ENCODE measurements around the gene SEZ6. TPM values are rescaled to one million over a fixed set of nuclear protein-coding genes. Genes with fewer than 3 reads are reported as not detected.

Gene SEZ6
- total RNA-seq, 1 donor from 2014 or later, result not detected

GRCh38 chr17:28991779-28992178, 14.1 kb downstream of the SEZ6 start:
- no peak overlapping the region for H3K4me3 ChIP-seq
- intact Hi-C loops (cut with DNase I), result no loop called here
- TF ChIP-seq POLR2AphosphoS5 (IDR thresholded peaks at IDR 0.05; ENCODE audit: insufficient read depth in 1 of 2, low read depth in 1 of 2) (no peak), POLR2A (IDR thresholded peaks at IDR 0.05) (no peak), CTCF (IDR thresholded peaks at IDR 0.05) (no peak)
- no peaks in the 10 kb centered on the region for H3K27me3 ChIP-seq
- no peaks in the 10 kb centered on the region for H3K36me3 ChIP-seq
- H3K4me1 ChIP-seq, result no peaks in the 10 kb centered on the region
- H3K27ac ChIP-seq, result no peak overlapping the region
- DNase-seq (ENCODE audit: extremely low spot score in 2 of 2), result no peak
- no peaks in the 10 kb centered on the region for H3K9me3 ChIP-seq

- H3K27me3 ChIP-seq, result no peaks in the 10 kb centered on the region
- H3K4me3 ChIP-seq, result no peak overlapping the region
- DNase-seq (ENCODE audit: extremely low spot score in 2 of 2), result no peak
- H3K27ac ChIP-seq, result no peak overlapping the region
- H3K4me1 ChIP-seq, result no peaks in the 10 kb centered on the region
- intact Hi-C loops (cut with DNase I), result no loop called here
- no peak for TF ChIP-seq POLR2AphosphoS5 (IDR thresholded peaks at IDR 0.05; ENCODE audit: insufficient read depth in 1 of 2, low read depth in 1 of 2)
- no peak for TF ChIP-seq POLR2A (IDR thresholded peaks at IDR 0.05)
- no peak for TF ChIP-seq CTCF (IDR thresholded peaks at IDR 0.05)
- no peaks in the 10 kb centered on the region for H3K36me3 ChIP-seq
- H3K9me3 ChIP-seq, result no peaks in the 10 kb centered on the region
Observed at GRCh38 chr17:28989028-28989427, 16.8 kb downstream of the SEZ6 start.

- H3K27me3 ChIP-seq, result no peaks in the 10 kb centered on the region
- intact Hi-C loops (cut with DNase I), result no loop called here
Observed at GRCh38 chr17:28988475-28988874, 17.4 kb downstream of the SEZ6 start.

GRCh38 chr17:28986714-28987655, 18.8 kb downstream of the SEZ6 start:
- DNase-seq (ENCODE audit: extremely low spot score in 2 of 2), result no peak
- TF ChIP-seq POLR2A (IDR thresholded peaks at IDR 0.05), result no peak
- no peak for TF ChIP-seq CTCF (IDR thresholded peaks at IDR 0.05)
- TF ChIP-seq POLR2AphosphoS5 (IDR thresholded peaks at IDR 0.05; ENCODE audit: insufficient read depth in 1 of 2, low read depth in 1 of 2), result no peak

More at GRCh38 chr17:28988475-28988874, 17.4 kb downstream of the SEZ6 start:
- no peak overlapping the region for H3K27ac ChIP-seq
- no peaks in the 10 kb centered on the region for H3K4me1 ChIP-seq
- no peak for DNase-seq (ENCODE audit: extremely low spot score in 2 of 2)
- no peaks in the 10 kb centered on the region for H3K9me3 ChIP-seq
- H3K4me3 ChIP-seq, result no peak overlapping the region
- TF ChIP-seq POLR2A (IDR thresholded peaks at IDR 0.05) (no peak), CTCF (IDR thresholded peaks at IDR 0.05) (no peak), POLR2AphosphoS5 (IDR thresholded peaks at IDR 0.05; ENCODE audit: insufficient read depth in 1 of 2, low read depth in 1 of 2) (no peak)
- H3K36me3 ChIP-seq, result no peaks in the 10 kb centered on the region

More at GRCh38 chr17:28986714-28987655, 18.8 kb downstream of the SEZ6 start:
- no peak overlapping the region for H3K4me3 ChIP-seq
- H3K4me1 ChIP-seq, result peaks cover under 1% of the 10 kb centered on the region
- intact Hi-C loops (cut with DNase I), result no loop called here
- no peaks in the 10 kb centered on the region for H3K9me3 ChIP-seq
- no peak overlapping the region for H3K27ac ChIP-seq
- no peaks in the 10 kb centered on the region for H3K27me3 ChIP-seq
- H3K36me3 ChIP-seq, result no peaks in the 10 kb centered on the region

Measured in vagina (tissue), 2 donors.